Inflammatory macrophage treated with lipopolysaccharide for 4 hours (primary cell): ENCODE data around the gene GJB3.
A peak's percentile ranks its signal among the peaks of the same experiment; 100 is the strongest.
"Not testable (repeated sequence)": the region's sequence is repeated elsewhere in the genome, so short reads cannot be mapped to it uniquely, and the experiment has no call there.

Experiments used
- DNase-seq: peaks from one replicate; pipeline ENCODE4 v3.0.0-alpha.2; 2020

Gene GJB3

DNA sequence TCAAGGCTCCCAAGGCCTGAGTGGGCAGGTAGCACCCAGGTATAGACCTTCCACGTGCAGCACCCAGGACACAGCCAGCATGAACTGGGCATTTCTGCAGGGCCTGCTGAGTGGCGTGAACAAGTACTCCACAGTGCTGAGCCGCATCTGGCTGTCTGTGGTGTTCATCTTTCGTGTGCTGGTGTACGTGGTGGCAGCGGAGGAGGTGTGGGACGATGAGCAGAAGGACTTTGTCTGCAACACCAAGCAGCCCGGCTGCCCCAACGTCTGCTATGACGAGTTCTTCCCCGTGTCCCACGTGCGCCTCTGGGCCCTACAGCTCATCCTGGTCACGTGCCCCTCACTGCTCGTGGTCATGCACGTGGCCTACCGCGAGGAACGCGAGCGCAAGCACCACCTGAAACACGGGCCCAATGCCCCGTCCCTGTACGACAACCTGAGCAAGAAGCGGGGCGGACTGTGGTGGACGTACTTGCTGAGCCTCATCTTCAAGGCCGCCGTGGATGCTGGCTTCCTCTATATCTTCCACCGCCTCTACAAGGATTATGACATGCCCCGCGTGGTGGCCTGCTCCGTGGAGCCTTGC is 19.7 kb upstream of the GJB3 start:
- DNase-seq, result no peak

DNA sequence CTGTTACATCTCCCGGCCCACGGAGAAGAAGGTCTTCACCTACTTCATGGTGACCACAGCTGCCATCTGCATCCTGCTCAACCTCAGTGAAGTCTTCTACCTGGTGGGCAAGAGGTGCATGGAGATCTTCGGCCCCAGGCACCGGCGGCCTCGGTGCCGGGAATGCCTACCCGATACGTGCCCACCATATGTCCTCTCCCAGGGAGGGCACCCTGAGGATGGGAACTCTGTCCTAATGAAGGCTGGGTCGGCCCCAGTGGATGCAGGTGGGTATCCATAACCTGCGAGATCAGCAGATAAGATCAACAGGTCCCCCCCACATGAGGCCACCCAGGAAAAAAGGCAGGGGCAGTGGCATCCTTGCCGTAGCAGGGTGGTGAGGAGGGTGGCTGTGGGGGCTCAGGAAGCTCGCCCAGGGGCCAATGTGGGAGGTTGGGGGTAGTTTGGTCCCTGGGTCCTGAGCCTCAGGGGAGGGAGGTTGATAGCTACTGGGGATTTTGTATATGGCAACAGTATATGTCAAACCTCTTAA is 19.2 kb upstream of the GJB3 start:
- DNase-seq, result no peak

DNA sequence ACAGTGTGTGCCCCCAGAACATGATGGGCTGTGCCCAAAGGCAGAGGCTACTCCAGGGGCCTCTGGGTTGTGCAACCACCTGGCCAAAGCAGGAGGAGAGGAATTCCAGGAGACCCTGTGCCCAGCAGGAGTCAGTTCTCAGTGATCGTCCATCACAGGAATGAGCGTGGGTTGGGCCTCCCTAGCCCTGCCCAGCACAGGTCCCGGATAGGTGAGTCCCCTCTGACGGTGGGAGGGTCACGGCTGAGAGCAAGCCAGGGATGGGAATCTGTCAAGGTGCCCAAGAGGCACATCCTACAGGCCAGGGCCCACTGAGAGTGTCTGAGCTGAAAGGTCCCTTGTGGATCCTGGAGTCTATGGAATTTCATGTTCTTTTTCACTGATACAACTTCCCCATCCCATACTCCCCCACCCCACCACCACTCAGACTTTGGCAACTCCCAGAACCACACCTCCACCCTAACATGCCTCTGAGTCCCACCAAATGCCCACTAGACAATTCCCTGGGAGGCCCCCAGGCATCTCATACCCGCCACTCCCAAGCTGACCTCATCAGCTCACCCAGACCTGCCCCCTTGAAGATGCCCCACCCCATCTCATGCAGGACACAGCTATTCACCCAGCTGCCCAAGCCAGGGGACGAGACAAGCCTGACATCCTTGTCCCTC is 18.4 kb upstream of the GJB3 start:
- DNase-seq, result no peak

DNA sequence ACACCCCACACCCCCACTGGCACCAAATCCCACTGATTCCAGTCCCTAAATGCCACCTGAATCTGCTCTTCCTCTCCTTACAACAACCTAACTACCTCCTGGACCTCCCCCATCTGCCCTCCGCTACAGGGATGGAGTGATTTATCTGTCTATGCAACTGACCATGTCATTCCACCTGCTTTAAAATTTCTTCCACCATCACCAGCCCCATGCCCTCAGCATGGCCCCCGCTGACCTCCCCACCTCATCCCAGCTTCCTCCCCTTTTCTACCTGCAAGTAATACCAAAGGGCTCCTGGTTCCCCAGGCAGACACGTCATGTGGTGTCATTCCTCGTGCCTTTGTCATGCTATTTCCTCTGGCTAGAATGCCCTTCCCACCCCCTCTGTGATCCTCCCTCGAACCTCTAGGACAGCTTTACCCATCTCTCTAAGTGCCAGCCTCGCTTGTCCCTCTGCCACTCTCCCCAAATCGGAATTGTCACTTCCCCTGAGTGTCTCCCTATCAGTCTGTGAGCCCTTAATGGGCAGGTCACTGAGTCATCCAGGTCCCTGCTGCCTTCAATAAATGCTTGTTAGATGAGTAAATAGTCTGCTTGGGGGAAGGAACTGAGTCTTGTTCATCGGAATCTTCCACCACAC is 17.8 kb upstream of the GJB3 start:
- DNase-seq, result no peak

DNA sequence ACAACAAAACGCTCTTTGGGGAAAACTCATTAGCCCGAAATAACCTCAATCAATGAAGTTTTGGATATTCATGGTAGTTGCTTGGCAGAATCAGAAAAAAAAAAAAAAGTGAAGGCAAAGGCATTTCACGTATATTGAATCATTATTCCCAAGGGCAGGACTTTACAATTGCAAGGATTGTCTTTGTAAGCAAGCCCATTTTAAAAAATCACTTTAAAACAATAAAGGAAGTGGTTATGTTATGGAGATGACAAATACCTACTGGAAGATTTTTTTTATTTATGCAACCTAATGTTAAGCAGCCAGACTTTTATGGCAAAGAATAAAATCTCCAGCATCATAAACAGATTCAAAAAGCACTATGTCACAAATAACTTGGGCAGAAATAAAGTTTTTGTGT is 12.2 kb upstream of the GJB3 start:
- DNase-seq, result no peak

DNA sequence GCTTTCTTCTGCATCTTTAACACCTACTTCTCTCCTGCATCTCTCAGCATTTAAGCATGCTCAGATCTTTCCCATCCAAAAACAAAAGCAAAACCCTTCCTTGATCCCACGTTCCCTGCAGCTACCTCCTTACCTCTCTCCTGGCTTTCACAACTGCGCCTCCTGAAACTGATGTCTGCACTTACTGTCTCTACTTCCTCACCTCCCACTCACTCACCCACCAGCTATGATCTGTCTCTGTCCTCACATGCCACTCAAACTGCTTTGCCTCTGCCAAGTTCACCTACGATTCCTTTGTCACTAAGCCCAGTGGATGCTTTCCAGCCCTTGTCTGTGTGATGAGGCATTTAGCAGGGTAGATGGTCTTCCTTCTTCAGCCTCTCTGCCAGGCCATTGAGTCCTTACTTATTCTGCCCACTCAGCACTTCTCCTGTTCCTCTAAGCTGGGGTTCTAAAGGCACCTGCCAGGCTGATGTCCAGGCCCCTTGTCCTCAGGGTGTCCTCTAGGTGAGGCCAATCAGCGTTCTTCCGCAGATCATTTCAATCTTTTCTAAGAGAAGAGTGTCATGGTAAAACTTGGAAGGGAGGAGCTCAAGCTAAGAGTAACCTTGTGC is 10.0 kb upstream of the GJB3 start:
- peak; percentile 5 for DNase-seq

DNA sequence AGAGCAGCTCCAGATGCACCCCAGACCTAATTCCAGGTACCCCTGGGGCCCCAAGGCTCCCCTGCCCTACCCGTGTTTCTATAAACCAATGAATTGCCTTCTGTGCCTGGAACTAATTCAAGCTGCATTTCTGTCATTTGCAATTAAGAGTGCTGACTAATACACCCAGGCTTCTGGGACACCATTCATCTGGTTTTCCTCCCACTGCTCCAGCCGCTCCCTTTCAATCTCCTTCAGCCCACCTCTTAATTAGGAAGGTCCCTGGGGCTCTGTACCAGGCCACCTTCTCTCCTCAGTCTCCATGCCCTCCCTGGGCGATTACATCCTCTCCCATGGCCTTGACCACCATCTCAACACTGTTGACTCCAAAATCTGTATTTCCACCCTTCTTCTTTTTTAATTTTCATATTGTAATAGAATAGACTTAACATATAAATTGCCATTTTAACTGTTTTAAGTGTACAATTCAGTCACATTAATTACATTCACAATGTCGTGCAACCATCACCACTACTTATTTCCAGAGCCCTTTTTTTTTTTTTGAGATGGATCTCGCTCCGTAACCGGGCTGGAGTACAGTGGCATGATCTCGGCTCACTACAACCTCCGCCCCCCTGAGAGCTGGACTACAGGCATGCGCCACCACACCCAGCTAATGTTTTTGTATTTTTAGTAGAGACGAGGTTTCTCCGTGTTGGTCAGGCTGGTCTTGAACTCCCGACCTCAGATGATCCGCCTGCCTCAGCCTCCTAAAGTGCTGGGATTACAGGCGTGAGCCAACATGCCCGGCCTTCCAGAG is 9.2 kb upstream of the GJB3 start:
- DNase-seq, result no peak

DNA sequence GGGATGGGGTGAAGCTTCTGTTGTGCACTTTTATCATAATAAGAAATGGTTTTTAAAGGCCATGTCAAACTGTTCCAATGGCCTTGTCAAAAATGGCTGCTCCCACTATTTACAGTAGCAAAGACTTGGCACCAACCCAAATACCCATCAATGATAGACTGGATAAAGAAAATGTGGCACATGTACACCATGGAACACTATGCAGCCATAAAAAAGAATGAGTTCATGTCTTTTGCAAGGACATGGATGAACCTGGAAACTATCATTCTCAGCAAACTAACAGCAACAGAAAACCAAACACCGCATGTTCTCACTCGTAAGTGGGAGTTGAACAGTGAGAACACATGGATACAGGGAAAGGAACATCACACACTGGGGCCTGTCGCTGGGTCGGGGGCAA is 7.9 kb upstream of the GJB3 start:
- not testable (repeated sequence) for DNase-seq

DNA sequence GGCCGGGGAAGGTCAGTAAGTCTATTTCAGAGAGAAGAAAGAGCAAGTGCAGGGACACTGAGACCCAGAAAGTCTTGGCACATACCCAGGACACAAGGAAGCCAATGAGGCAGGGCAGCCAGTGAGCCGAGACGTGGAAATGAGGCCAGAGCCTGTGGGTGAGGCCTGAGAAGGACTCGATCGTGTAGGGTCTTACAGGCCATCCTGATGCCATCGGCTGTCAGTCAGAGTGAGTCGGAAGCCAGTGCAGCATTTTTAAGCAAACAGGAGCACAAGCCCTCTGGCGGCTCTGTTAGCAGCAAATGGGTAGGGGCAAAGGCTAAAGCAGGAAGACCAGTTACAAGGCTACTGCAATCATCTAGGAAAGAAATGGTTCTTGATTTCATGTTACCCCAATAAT is 6.1 kb upstream of the GJB3 start:
- DNase-seq, result no peak

DNA sequence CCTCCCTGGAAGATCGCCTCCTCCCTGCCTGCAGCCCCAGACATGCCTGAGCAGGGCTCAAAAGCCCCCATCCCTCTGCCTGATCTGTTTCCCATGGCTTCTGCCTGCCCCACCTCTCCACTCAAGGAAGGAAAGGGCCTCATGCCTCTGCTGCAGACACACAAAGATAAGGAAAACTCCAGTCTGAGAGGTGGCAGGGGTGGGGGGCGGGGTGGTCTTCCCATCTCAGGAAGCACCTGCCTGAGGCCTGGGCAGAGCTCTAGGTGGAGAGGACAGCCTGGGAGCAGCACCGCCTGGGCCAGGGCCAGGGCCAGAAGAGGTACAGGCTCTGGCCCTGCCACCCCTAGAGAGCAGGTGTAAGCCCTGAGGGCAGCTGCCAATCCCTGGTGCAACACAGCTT is 4.1 kb upstream of the GJB3 start:
- no peak for DNase-seq

DNA sequence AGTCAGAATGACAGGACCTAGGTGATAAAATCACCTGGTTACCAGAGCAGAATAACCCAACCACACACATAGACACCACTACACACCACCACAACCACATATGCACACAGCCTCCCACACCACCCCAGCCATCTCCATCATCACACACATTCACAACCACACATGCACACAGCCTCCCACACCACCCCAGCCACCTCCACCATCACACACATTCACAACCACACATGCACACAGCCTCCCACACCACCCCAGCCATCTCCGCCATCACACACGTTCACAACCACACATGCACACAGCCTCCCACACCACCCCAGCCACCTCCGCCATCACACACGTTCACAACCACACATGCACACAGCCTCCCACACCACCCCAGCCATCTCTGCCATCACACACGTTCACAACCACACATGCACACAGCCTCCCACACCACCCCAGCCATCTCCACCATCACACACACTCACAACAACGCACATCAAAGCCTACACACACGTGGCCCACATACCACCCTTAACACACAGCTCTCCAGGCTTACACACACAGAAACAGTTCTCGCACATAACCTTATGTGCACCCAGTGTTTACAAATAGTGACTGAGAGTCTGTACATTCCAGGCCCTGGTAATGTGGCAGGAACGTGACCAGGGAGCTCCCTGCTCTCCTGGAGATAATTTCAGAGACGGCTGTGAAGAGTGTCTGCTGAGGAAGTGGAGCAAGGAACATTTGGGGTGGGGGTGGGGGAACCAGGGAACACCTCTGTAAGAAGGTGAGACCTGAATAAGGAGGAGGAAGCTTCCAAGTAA is 3.3 kb upstream of the GJB3 start:
- DNase-seq, result no peak

DNA sequence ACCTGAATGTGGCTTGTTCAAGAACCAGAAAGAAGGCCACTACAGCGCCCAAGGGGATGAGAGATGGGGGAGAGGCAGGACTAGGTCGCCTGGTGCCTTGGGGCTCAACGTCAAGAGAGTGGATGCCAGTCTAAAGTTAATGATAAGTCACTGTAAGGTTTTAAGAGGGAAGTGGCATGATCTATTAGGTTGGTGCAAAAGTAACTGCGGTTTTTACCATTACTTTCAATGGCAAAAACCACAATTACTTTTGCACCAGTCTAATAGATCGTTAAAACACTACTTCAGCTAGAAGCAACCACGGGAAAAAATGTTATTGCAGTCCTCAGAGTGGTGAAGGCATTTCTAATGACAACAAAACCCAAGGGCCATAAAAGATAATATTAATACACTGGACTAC is 2.6 kb upstream of the GJB3 start:
- no peak for DNase-seq

DNA sequence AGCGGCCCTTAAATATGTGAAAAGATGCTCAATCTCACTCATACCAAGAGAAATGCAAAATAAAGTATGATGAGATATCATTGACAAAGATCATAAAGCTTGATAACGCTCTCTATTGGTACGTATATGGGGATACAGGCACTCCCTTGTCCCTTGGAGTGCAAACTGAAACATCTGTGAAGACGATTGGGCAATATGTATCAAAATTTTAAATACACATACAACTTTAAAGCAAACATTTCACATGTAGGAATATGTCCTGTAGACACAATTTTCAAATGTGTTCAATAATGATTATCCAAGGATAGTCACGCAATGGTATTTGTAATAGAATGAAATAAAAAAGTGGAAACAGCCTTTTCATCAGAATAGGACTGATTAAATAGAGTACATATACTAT is 2.0 kb upstream of the GJB3 start:
- no peak for DNase-seq

DNA sequence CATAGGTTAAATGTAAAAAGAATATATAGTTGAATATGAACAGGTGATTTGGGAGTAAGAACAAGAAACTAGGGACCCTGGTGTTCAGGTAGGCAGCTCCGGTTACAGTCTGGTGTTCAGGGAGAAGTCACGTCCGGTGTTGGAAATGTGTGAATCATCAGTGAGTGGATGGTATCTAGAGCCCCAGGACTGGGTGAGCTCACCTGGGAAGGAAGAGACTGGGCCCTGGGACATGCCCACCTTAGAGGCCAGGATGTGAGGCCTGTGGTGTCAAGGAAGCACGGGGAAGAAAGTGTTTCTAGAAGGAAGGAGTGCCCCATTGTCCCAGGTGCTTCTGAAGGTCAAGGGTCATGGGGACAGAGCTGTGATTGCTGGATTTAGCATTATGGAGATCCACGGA is 1.5 kb upstream of the GJB3 start:
- DNase-seq, result no peak

DNA sequence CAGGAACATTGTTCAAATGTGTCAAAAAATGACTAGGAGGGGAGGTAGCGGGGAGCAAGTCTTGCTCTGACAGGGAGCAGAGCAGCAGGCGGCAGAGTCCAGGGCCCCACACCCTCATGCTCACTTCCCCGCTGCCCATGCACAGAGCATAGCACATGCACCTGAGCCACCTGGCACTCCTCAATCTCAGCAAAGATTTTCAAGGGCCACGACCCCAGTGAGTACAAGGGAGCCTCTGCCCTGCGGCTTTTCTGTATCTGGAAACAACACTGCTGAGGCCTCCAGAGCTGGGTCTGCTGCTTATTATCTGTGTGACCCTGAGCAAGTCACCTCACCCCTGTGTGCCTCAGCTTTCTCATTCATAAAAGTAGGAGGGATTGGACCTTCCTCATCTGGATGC is 1.1 kb upstream of the GJB3 start:
- no peak for DNase-seq

DNA sequence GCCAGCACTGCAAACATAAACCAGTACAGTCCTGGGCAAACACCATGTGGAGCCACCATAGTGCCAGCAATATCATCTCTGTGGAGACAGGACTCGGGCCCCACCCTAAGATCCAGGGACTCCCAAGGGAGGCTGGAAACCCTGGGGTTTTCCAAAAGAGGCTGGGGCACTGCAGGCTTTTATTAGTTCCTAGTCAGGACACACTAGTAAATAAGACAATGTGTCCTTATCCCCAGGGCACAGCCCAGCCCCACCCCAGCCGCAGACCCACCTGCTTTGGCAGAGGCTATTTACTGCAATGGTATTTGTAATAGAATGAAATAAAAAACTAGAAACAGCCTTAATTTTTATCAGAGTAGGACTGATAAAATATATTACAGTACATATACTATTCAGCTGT is 486 bp upstream of the GJB3 start:
- no peak for DNase-seq

DNA sequence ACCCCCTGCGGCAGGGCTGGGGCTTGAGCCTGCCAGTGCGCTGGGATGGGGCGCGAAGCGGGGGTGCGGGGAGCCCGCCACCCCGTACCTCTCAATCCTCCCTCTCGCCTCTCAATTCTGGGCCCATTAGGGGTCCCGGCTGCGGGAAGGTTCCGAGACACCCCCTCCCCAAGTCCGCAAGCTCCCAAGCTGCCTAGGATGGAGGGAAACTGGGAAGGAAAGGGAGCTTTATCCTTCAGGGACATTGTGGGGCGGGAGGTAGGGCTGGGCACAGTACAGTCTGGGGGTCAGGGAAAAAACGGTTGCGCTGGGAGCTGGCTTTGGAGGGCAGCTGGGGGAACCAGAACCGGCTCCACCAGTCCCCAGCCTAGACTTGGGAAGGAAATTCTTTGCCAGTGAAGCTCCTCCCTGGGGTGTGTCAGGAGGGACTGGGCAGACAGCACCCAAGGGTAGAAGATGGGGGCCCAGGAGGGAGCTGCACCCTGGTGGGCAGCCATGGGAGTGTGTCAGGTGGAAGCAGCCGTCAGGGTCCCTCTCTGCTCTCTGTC is 904 bp downstream of the GJB3 start:
- DNase-seq, result no peak

DNA sequence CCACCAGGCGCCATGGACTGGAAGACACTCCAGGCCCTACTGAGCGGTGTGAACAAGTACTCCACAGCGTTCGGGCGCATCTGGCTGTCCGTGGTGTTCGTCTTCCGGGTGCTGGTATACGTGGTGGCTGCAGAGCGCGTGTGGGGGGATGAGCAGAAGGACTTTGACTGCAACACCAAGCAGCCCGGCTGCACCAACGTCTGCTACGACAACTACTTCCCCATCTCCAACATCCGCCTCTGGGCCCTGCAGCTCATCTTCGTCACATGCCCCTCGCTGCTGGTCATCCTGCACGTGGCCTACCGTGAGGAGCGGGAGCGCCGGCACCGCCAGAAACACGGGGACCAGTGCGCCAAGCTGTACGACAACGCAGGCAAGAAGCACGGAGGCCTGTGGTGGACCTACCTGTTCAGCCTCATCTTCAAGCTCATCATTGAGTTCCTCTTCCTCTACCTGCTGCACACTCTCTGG is 3.8 kb downstream of the GJB3 start:
- no peak for DNase-seq

DNA sequence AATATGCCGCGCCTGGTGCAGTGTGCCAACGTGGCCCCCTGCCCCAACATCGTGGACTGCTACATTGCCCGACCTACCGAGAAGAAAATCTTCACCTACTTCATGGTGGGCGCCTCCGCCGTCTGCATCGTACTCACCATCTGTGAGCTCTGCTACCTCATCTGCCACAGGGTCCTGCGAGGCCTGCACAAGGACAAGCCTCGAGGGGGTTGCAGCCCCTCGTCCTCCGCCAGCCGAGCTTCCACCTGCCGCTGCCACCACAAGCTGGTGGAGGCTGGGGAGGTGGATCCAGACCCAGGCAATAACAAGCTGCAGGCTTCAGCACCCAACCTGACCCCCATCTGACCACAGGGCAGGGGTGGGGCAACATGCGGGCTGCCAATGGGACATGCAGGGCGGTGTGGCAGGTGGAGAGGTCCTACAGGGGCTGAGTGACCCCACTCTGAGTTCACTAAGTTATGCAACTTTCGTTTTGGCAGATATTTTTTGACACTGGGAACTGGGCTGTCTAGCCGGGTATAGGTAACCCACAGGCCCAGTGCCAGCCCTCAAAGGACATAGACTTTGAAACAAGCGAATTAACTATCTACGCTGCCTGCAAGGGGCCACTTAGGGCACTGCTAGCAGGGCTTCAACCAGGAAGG is 4.3 kb downstream of the GJB3 start:
- no peak for DNase-seq

DNA sequence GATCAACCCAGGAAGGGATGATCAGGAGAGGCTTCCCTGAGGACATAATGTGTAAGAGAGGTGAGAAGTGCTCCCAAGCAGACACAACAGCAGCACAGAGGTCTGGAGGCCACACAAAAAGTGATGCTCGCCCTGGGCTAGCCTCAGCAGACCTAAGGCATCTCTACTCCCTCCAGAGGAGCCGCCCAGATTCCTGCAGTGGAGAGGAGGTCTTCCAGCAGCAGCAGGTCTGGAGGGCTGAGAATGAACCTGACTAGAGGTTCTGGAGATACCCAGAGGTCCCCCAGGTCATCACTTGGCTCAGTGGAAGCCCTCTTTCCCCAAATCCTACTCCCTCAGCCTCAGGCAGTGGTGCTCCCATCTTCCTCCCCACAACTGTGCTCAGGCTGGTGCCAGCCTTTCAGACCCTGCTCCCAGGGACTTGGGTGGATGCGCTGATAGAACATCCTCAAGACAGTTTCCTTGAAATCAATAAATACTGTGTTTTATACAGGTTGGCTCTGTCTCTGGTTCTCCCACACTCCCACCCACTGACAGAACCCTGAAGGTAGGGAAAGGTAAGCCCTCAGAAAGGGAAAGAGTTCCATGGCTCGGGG is 5.0 kb downstream of the GJB3 start:
- no peak for DNase-seq
